ENCODE measurements around the gene SKIDA1.

Gene SKIDA1

DNA sequence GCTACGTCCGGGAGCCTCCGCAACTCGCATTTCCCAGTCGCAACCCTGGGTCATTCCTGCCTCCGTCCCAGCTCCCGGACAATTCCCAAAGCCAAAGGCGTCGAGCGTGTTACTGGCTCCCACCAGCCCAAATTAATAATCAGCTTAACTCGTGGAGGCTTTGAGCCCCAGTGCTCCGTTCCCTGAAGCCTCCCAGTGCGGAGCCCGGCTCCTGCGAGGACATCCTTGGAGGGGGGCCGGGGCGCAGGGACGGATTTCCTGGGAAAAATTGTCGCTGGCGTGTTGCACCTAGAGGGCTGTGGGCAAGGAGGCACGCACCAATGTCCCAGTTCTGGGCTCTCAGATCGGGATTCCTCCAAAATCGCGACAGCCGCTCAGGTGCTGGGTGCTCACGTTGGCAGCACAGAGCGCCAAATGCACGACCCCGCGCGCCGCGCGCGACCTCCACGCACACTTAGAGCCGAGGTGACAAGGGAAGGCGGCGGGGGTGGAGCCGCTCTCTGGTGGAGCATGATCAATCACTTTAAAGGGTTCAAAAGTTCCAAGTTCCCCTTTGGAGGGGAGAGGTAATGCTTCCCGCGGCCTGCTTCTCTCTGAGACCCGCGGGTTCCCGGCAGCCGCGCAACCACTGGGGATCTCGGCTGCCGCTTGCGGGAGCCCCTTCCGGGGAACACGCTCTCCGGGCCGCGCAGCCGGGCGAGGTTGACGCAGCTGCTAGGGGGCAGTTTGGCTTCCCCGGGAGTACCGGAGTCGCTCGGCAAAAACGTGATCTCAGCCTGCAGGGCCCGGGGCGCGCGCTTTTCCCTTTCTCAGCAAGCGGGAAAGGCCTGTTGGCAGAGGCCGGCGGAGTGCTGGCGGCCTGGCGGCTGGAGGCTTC lies 25.5 kb downstream of the SKIDA1 start:
- DNase-seq: no peak

DNA sequence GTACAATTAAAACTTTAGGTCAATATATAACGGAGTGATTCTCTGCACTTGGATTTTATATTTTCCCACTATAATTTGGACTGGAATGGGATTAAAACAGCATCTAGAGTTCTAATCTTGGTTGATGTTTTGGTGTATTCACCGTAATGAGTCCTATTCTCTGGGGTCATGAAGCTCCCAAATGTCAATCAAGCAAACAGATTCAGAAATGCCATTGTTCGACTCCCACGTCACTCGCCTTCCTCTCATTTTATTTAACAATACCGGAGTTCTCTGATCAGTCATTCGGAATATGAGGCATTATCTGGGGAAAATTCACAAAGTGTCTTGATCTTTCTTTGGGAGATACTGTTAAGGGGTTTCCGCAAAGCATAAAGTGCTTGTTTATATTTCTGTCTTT lies 26.5 kb downstream of the SKIDA1 start:
- no peak for DNase-seq

DNA sequence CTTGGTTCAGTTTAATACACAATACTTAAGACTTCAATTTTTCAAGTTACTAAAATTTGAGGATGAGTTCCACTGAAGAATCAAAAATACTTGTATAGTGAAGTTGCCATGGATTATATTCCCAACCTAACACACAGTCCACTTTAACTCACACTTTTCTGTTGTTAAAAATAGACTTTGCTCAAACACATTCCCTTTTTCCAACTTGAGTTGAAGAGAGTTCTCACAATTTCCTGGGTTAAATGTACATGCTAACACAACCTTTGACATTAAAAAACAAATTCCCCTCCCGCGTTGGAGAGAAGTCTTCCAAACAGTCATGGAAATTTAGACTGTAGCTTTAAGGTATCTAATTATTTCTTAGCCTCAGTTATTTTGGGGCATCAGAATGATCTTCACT lies 27.1 kb downstream of the SKIDA1 start:
- DNase-seq: no peak

DNA sequence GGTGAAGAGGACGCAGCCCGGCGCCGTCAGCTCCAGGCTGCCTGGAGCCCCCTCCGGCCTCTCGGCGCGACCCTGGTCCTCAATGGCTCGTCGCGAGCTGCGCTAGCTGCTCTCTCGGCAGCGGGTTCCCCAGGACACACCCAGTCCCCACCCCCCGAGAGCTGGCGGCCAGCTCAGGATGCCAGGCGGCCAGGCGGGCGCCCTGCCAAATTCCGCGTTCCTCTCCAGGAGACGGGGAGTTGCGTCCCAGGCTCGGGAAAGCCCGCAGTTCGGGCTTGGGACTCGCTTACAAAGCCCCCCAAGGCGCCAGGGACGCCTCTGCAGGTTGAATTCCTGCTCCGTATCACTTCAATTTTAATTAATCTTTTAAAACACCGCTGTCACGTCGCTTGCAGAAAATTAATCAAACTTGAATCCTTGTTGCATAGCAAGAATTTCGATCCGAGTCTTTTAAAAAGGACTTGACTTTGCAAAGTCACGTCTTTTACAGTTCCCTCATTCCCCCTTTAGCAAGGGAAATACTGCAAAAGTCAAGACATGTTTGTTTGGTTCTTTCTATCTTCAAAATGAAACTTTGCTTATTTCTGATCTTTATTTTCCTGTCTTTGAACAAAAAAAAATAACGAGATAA lies 28.2 kb downstream of the SKIDA1 start:
- no peak for DNase-seq

DNA sequence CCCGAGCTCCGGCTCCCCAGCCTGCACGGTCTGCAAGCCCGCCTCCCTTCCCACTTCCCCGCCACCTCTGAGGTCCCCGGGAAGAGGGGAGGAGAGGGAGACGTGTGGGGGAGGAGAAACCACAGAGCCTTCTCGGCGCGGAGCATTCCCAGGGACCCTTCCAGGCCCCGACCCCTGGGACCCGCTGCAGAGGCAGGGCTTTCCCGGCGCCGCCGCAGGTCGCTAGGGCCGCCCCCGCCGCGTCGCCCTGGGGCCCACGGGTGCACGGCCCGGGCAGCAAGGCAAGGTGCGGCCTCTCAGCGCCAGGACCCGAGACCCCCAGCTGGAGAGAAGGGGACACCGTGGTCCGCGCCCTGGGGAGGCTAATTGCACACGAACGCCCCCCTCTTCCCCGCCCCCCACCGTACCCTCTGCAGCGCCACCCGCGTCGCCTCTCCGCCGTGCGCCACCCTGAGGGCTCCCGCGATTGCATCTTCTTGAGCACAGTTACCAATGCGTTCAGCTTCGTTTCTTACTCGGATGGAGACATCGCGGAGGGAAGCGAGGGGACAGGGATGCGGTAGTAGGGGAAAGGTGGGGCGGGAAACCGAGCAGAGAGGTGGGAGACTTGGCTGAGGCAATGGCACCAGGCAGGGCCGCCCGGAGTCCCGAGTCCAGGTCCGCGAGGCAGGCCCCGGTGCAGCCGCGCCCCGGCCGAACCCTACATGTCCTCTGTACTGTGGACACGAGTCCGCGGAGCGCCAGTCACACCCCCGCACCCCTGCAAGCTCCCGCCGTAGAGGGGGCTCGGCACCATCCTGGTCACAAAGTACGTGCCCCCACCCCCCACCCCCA lies 28.9 kb downstream of the SKIDA1 start:
- DNase-seq: peak; percentile 58

DNA sequence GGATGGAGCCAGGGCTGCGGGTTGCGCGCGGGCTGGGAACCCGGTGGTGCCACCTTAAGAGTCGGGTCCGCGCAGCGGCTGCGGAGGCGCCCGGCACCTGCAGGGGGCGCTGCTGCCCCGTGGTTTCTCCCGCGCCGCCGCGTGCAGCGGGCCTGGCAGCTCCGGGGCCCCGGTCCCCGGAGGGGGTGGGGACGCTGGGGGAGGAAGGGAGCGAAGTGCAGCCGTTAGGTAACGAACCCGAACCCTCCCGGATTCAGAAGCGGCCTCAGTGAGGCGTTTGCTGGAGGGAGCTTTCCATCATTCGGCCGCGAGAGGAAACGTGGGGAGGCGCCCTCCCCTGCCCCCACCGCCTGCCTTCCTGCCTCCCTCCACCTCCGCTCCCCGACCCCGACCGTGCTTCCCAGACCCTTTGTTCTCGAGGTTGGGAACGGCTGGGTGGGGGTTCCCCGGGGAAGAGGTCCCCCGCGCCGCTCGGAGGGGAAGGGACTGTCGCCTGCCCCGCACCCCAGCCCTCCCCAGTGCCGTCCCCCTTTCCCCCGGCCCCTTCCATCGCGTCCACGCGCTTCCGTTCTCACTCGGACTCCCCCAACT lies 29.6 kb downstream of the SKIDA1 start:
- peak; percentile 82 to 88 for DNase-seq

DNA sequence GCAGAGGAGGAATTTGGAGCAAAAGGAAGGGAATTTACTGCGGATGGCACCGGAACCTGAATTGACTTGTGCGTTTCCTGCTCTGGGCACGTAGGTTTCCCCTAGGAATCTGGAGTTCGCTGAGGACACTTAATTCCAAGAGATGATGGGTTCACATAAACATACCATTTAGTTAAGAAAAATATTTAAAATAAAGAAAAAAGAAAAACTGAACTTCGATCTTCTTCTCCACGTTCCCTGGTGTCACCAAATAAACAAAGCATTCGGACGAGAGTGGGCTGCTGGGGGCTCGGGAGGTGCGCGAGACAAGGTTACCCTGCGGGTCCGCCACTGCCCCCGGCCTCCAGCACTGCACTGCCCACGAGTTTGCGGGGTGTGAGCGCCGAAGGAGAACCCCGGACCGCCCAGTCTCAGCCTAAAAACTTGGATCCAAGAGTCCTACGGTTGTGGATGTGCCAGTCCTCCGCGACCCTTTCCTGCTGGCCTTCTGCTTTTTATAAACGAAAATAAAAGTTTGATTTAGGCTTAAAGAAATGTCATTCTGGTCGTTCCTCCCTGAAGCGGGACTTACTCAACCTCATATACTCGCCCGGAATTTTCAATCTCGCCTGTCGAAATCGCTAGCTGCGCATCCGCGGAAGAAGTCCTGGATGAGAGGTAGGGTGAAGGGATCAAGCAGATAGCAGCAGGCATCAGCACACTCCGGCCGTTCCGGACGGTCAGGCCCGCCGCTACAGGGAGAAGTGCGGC lies 30.3 kb downstream of the SKIDA1 start:
- no peak for DNase-seq

DNA sequence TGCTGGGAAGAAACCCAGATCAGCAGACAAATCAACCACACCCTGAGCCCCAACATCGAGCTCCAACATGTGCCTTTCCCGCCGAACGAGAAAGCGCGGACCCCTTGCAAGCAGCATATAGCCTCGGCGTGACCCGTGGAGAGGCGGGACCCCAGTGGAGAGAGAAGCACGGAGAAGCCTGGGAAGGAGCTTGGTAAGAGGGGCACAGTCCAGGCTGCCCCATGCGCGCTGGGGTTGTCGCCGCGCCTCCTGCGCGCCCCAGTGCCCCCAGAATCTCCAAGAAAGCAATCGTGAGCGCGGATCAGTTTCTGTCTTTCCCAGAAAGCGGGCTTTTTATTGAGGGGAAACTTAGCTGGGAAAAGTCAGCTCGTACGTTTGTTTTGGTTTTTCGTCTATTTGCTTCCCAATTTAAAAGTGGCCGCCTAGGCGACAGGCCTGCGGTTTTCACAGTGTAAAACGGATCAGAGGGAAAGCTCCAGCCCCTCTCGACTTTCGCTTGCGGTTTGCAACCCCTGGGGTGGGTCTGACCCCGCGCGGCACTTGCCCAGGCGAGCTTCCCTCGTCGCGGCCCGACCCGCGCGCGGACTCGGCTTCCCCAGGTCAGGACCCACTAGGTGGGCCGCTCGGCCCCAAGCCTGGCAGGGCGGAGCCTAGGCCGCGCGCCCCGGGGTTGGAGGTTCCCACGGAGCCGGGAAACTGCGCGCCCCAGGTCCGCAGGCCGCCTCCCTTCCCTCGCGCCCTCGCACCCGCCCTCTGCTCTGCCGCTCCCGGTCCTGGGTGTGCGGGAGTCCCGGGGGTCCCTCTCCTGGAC lies 31.1 kb downstream of the SKIDA1 start:
- peak in 1 of 2 donors; percentile 14 for DNase-seq

DNA sequence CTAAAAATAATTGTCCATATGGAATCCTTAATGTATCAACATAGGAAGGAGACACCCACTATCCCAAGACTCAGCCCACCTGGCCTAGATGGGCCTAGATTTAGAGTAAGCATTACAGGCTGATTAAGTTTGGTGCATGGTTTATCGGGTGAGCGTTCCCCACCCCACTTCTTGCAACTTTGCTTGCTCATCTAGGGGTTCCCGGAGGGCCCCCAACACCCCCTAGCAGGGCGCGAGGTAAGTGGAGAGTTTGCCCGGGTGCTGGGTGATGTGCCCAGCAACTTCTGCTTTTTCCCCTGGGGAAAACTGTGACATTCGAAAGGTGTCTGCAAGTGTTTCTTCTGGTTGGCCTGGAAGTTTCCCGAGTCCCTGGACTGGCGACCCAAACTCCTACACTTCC lies 31.7 kb downstream of the SKIDA1 start:
- no peak for DNase-seq

DNA sequence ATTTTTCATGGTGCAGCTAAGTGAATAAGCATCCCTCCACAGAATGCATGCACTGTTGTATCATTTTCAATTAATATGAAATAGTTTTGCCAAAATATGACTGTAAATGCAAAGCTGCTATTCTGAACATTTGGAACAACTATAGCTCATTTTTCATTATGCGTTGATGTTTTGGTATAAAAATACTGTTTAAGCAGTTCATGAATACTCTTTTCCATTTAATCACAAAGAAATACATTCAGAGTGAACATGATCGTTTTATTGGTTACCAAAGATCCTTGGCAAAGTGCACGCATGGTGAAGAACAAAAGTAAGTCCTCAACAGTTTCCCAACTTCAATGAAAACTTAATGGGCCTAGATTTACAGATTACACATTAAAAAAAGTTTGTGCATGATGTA lies 33.1 kb downstream of the SKIDA1 start:
- DNase-seq: no peak

DNA sequence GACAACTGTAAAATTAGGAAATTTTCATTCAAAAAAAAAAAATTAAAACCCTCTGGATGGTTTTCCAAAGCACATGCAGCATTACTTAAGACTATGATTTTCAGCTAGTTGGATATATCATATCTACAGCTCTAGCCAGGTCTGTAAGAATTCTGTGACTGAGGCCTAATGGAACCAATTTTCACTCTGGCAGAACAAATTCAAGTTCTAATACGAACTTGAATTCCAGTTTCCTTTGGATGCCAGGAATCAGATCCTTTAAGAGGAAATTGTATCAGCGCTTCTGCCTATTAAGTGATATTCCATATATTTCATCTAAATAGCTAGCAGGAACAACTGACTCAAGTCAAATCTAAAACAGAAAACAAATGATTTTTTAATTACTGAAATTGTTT lies 34.8 kb downstream of the SKIDA1 start:
- DNase-seq: no peak

DNA sequence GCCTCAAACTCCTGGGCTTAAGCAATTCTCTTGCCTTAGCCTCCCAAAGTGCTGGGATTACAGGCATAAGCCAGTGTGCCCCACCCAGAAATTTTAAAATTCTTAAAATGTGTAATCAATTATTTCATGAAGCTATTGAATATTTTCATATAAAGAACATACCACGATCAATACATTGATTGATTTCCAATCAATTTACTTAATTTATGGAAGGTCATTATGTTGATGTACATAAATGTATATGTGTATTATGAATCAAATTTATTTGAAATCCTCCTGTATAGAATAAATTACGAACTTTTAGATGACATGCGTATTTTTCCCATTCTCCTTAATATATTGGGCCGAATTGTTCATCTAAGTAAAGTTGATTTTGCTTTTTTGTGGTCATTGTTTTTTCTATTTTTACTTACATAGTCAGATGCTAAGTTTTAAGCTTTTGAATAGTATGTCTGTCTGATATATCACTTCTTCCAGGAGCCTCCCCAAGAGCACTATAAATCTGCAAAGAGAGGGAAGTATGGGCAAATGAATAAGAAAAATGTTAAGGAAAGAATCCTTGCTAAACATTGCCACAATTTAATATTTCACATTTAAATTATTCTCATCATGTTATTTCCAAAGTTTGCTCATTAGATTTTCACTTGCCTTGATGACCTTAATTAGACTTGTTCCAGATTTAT lies 35.3 kb downstream of the SKIDA1 start:
- no peak for DNase-seq

DNA sequence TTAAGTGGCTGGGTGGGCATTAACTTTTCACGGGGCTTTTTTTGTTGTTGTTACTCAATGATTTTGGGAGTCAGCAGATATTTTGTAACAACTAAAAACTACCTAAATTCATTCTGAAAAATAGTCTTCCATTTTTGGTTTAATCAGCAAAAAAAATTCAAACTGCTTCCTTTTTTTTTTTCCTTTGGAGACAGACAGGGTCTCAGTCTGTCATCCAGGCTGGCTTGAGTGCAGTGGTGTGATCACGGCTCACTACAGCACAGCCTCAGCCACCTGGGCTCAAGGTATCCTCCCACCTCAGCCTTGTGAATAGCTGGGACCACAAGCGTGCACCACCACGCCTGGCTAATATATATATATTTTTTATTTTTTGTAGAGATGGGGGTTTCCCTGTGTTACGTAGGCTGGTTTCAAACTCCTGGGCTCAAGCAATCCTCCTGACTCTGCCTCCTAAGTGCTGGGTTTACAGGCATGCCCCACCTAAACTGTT lies 36.5 kb downstream of the SKIDA1 start:
- DNase-seq: no peak

DNA sequence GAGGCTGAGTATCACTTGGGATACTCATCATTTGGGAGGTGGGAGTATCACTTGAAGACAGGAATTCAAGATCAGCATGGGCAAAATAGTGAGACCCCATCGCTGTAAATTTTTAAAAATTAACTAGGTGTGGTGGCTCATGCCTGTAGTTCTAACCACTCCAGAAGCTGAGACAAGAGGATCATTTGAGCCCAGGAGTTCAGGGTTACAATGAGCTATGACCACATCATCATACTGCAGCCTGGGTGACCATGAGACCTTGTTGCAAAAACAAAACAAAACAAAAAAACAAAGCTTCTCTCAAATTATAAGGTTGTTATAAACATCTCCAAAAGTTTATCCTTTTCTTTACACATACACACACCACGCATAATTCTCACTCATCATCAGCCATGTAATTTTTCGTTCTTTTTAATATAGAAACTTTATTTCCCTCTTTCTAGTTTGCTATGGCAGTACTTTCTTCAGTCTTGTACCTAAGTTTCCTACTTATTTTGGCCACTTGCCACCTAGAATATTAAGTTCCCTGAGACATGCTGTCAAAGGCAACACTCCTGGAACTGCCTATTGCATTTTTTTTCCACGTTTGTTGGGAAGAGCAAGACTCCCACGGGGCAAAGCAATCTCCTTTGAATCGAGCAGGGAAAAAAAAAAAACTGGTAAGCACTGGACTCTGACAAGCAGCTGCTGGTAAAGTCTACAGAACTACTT lies 37.1 kb downstream of the SKIDA1 start:
- no peak for DNase-seq

DNA sequence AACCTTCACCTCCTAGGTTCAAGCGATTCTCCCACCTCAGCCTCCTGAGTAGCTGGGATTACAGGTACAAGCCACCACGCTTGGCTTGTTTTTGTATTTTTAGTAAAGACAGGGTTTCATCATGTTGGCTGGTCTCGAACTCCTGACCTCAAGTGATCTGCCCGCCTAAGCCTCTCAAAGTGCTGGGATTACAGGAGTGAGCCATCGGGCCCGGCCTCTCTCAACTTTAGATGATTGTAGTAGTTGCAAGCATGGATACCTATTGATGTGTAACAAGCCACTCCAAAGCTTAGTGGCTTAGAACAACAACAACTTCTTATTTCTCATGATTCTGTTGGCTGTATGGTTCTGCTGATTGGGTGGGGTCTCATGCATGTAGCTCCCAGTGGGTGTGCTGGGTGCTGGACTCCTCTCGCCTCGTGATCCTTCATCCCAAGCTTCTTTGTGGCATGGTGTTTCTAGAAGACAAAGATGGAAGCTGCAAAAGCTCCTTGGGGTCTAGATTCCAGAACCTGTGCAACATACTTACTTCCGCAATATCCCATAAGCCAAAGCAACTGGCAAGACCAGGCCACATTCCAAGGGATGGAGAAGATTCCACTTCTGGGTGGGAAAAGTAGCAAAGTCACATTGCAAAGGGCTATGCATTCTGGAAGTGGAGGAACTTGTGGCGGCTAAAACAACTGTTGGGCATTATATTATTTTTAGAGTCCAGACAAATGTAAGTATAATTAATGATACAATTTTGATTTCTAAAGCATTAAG lies 37.9 kb downstream of the SKIDA1 start:
- no peak for DNase-seq

DNA sequence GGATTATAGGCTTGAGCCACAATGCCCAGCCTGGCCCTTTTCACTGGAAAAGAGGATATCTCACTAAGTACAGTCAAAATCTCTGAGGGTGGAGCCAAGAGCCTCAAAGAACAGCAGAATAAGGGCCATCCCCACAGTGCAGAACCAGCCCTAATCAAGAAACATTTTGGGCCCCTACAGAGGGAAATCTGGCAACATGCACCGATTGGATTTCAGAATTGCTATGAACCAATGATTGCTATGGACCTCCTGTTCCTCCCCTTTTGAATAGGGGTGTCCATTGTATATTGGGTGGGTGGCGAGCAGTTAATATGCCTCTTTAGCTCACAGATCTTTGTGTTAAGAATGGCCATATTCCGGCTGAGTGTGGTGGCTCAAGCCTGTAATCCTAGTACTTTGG lies 42.7 kb downstream of the SKIDA1 start:
- DNase-seq: no peak

DNA sequence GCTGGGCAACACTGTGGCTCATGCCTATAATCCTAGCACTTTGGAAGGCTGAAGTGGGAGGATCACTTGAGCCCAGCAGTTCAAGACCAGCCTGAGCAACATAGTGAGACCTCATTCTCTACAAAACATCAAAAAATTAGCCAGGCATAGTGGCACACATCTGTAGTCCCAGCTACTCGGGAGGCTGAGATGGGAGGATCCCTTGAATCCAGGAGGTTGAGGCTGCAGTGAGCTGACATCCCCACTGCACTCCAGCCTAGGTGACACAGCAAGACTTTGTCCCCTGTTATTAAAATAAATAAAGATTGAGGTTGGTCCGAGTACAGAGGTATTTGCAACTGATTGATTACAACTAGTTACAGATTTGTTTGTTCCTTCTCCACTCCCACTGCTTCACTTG lies 44.1 kb downstream of the SKIDA1 start:
- DNase-seq: no peak

DNA sequence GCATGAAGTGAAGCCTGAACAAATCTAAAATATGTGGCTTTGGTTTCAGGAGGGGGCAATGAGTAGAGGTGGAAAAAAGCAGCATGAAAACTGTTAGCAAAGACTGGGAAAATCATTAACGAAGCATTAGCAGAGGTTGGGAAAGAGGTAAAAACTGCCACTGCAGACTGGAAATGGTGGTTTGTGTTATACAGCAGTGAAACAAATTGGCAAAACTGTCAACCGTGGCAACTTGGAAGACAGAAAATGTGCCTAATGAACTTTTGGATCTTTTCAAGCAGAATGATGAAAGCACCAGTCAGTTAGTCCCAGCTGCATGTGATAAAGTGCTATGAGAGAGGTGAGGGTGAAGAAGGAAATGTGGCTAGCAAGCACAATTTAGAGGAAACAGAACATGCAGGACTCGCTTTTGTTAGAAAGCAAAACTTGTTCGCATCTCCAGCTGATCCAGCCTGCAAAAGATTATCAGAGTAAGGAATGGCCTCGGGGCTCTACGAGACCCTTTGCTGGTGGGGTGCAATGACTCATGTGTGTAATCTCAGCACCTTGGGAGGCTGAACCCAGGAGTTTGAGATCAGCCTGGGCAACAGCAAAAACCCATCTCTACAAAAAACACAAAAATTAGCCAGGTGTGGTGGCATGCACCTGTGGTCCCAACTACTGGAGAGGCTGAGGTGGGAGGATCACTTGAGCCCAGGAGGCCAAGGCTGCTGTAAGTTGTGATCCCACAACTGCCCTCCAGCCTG lies 45.7 kb downstream of the SKIDA1 start:
- DNase-seq: no peak

DNA sequence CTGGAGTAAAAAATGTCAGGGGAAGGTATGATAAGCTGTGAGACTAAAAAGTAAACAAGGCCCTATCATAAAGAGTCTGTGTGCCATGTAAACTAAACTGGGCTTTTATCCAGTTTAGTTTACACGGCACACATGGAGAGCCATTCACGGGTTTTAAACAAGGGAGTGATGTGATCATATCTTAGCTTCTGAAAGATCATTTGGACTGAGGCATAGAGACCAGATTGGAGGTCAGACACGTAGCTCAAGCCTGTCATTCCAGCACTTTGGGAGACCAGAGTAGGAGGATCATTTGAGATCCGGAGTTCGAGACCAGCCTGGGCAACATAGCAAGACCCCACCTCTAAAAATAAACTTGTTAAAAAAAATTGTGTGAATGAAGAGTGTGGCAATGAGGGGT lies 50.1 kb downstream of the SKIDA1 start:
- DNase-seq: no peak
